K562 (cell line): ENCODE data around the gene BMP8B. TPM values are rescaled to one million over a fixed set of nuclear protein-coding genes. Genes with fewer than 3 reads are reported as not detected.

Source experiments
- C11orf30 ChIP-seq: fragments of 450-650 bp; IDR thresholded peaks from 2 replicates; pipeline ENCODE4 v1.6.1; 2016; ENCODE audit warnings: low read depth, mild to moderate bottlenecking
- CREB5 ChIP-seq: fragments of 250-450 bp; sonication (Bioruptor Pico); IDR thresholded peaks from 2 replicates; pipeline ENCODE4 v1.5.0; 2020; ENCODE audit warnings: mild to moderate bottlenecking
- E2F8 ChIP-seq: fragments of 450-650 bp; IDR thresholded peaks from 2 replicates; pipeline ENCODE4 v1.7.1; 2018; ENCODE audit warnings: mild to moderate bottlenecking, low read depth; ENCODE audit not compliant: partially characterized antibody
- HNRNPLL ChIP-seq: fragments of 200-400 bp; formaldehyde crosslinking; IDR thresholded peaks from 2 replicates; pipeline ENCODE4 v1.6.1; 2017; ENCODE audit warnings: low read length, low read depth, mild to moderate bottlenecking; ENCODE audit not compliant: poor library complexity, severe bottlenecking
- KLF16 ChIP-seq: IDR thresholded peaks from 2 replicates; pipeline ENCODE4 v1.6.1; 2016; ENCODE audit warnings: antibody characterized with exemption
- KLF6 ChIP-seq: fragments of 250-450 bp; sonication (Bioruptor Pico); IDR thresholded peaks from 2 replicates; pipeline ENCODE4 v1.4.0; 2020; ENCODE audit warnings: mild to moderate bottlenecking, moderate library complexity, borderline replicate concordance
- LEF1 ChIP-seq: fragments of 450-650 bp; IDR thresholded peaks from 2 replicates; pipeline ENCODE4 v1.6.1; 2016; ENCODE audit warnings: mild to moderate bottlenecking
- NFE2 ChIP-seq: IDR thresholded peaks from 2 replicates; pipeline ENCODE4 v1.6.1; 2014; ENCODE audit warnings: antibody characterized with exemption, low read depth
- POLR2AphosphoS5 ChIP-seq: IDR thresholded peaks from 2 replicates; pipeline ENCODE4 v1.6.1; 2011; ENCODE audit warnings: mild to moderate bottlenecking, low read depth, low read length, moderate library complexity; ENCODE audit not compliant: control insufficient read depth, insufficient read depth
- POLR2G ChIP-seq: fragments of 200-400 bp; formaldehyde crosslinking; IDR thresholded peaks from 2 replicates; pipeline ENCODE4 v1.6.1; 2017; ENCODE audit warnings: low read depth, mild to moderate bottlenecking, antibody characterized with exemption, low read length, moderate library complexity
- POU5F1 ChIP-seq: fragments of 150-350 bp; IDR thresholded peaks from 2 replicates; pipeline ENCODE4 v1.6.1; 2014; ENCODE audit warnings: borderline replicate concordance, low read length, low read depth, mild to moderate bottlenecking; ENCODE audit not compliant: partially characterized antibody
- RBBP5 ChIP-seq: fragments of 200-600 bp; sonication (generic); IDR thresholded peaks from 2 replicates; pipeline ENCODE4 v1.6.1; 2012; ENCODE audit warnings: borderline replicate concordance, mild to moderate bottlenecking, low read length, control low read depth, inconsistent platforms; ENCODE audit not compliant: insufficient read depth, poor library complexity, severe bottlenecking
- RBM14 ChIP-seq: fragments of 200-400 bp; formaldehyde crosslinking; IDR thresholded peaks from 2 replicates; pipeline ENCODE4 v1.6.1; 2018; ENCODE audit warnings: low read depth, mild to moderate bottlenecking, low read length, moderate library complexity, borderline replicate concordance; ENCODE audit not compliant: insufficient read depth
- RFX7 ChIP-seq: fragments of 250-450 bp; sonication (Bioruptor Pico); IDR thresholded peaks from 2 replicates; pipeline ENCODE4 v1.5.1; 2021; ENCODE audit warnings: mild to moderate bottlenecking
- SIRT6 ChIP-seq: IDR thresholded peaks from one replicate; pipeline ENCODE4 v1.6.1; 2012; ENCODE audit warnings: low read depth, mild to moderate bottlenecking, control low read depth, inconsistent platforms, low read length, moderate library complexity
- SREBF1 ChIP-seq: fragments of 150-350 bp; IDR thresholded peaks from 2 replicates; pipeline ENCODE4 v1.6.1; 2014; ENCODE audit warnings: antibody characterized with exemption, low read depth, low read length, borderline replicate concordance
- THRAP3 ChIP-seq: fragments of 450-650 bp; IDR thresholded peaks from 2 replicates; pipeline ENCODE4 v1.6.1; 2016; ENCODE audit warnings: mild to moderate bottlenecking, inconsistent platforms, borderline replicate concordance
- ZBTB34 ChIP-seq: fragments of 250-450 bp; sonication (Bioruptor Pico); IDR thresholded peaks from 2 replicates; pipeline ENCODE4 v1.8.0; 2021; ENCODE audit warnings: mild to moderate bottlenecking, moderate library complexity
- ZNF121 ChIP-seq: sonication (generic); formaldehyde crosslinking; conservative IDR thresholded peaks from 2 replicates; pipeline ENCODE4 v1.8.0; 2022; ENCODE audit warnings: missing genetic modification reagents
- ZNF232 ChIP-seq: sonication (generic); formaldehyde crosslinking; IDR thresholded peaks from 2 replicates; pipeline ENCODE4 v1.8.0; 2022; ENCODE audit warnings: mild to moderate bottlenecking, missing genetic modification reagents
- ZNF699 ChIP-seq: fragments of 250-450 bp; sonication (Bioruptor Pico); IDR thresholded peaks from 2 replicates; pipeline ENCODE4 v1.8.0; 2021; ENCODE audit warnings: mild to moderate bottlenecking, moderate library complexity; ENCODE audit not compliant: insufficient replicate concordance
- ZNF740 ChIP-seq, 3 experiments: fragments of 200-800 bp in 1 of 3; sonication (Bioruptor generic) in 1 of 3; sonication (generic) in 1 of 3; formaldehyde crosslinking in 1 of 3; IDR thresholded peaks; 2 replicates each; pipeline versions ENCODE4 v1.6.1 to v1.8.0; 2016 to 2022; ENCODE audit warnings: mild to moderate bottlenecking in 2 of 3, missing compliant biosample characterization in 2 of 3, missing genetic modification characterization in 2 of 3, missing genetic modification reagents in 1 of 3
- ZSCAN29 ChIP-seq: fragments of 450-650 bp; IDR thresholded peaks from 2 replicates; pipeline ENCODE4 v1.6.1; 2017
- polyA plus RNA-seq, 8 experiments: library from polyadenylated mRNA; depleted of rRNA in 4 of 8; stranded (reverse) in 5 of 8; unstranded in 3 of 8; fragments of >200 nt; fragmentation: Nextera tagmentation in 2 of 8; fragmentation: Illumina TruSeq in 1 of 8; extraction: Ambion mirVana in 2 of 8; extraction: Trizol in 1 of 8; gene quantifications; 2 replicates each; pipeline versions ENCODE4 v1.2.1 to v1.2.3, GENCODE V29; 2011 to 2014; ENCODE audit warnings: inconsistent platforms in 1 of 8, missing spikeins in 1 of 8
- total RNA-seq, 7 experiments: library from RNA; depleted of rRNA in 6 of 7; stranded (reverse); fragments of >200 nt in 6 of 7; fragmentation: Illumina TruSeq in 2 of 7; extraction: Trizol in 2 of 7; gene quantifications; 2 replicates each; pipeline versions ENCODE4 v1.2.1 to v1.2.3, GENCODE V29; 2011 to 2021; ENCODE audit warnings: low replicate concordance in 1 of 7

Gene BMP8B
- total and polyA plus RNA-seq, 9 of the 15 experiments (the other 6 are each of a cell fraction or from before 2014, with no cell fraction given), result 0.03 to 0.33 (median 0.14) TPM

GRCh38 chr1:39832294-39832693 lies 43.6 kb upstream of the BMP8B start (continued):
- TF ChIP-seq ZNF740 (CRISPR knock-in tag; IDR thresholded peaks at IDR 0.05) (no peak), ZNF740 (tag; IDR thresholded peaks at IDR 0.05) (no peak), CREB5 (CRISPR knock-in tag) (no peak), ZNF232 (CRISPR knock-in tag) (no peak), RBBP5 (peak; percentile 32), KLF16 (no peak), NFE2 (no peak), THRAP3 (no peak), RFX7 (CRISPR knock-in tag) (no peak), ZSCAN29 (no peak), SIRT6 (no peak), ZBTB34 (CRISPR knock-in tag) (no peak), KLF6 (CRISPR knock-in tag) (no peak), LEF1 (0 out of 2 replicates have a peak, but pooled peaks have one; percentile 41), RBM14 (no peak), POLR2G (no peak), POU5F1 (no peak), ZNF699 (CRISPR knock-in tag) (no peak), HNRNPLL (peak; percentile 34), E2F8 (peak; percentile 21), ZNF121 (no peak), SREBF1 (no peak), POLR2AphosphoS5 (no peak), C11orf30 (peak; percentile 26; the same call in 1 of the 2 replicates)
